WERI-Rb-1 (cell line): ENCODE results near the gene MAN2A1.

Experiments
- DNase-seq: peaks from one replicate; pipeline ENCODE4 v3.0.0-alpha.2; 2020
- H3K27ac ChIP-seq: fragments of 250-450 bp; sonication (Bioruptor Pico); 2 replicates; pipeline ENCODE4 v1.5.1; 2020; ENCODE audit warnings: mild to moderate bottlenecking, moderate library complexity
- H3K27me3 ChIP-seq: fragments of 250-450 bp; sonication (Bioruptor Pico); 2 replicates; pipeline ENCODE4 v1.5.1; 2021; ENCODE audit warnings: mild to moderate bottlenecking, low read depth, moderate library complexity; ENCODE audit not compliant: insufficient read depth, severe bottlenecking
- H3K36me3 ChIP-seq: fragments of 250-450 bp; sonication (Bioruptor Pico); 2 replicates; pipeline ENCODE4 v1.5.1; 2020; ENCODE audit warnings: mild to moderate bottlenecking, moderate library complexity
- H3K4me3 ChIP-seq: 2 replicates; pipeline ENCODE4 v1.5.1; 2011; ENCODE audit warnings: low read depth, mild to moderate bottlenecking, control low read depth, low read length
- H3K9me3 ChIP-seq: fragments of 250-450 bp; sonication (Bioruptor Pico); 2 replicates; pipeline ENCODE4 v1.5.1; 2021; ENCODE audit warnings: mild to moderate bottlenecking, moderate library complexity; ENCODE audit not compliant: severe bottlenecking
- CTCF ChIP-seq: IDR thresholded peaks from 2 replicates; pipeline ENCODE4 v1.5.1; 2011; ENCODE audit warnings: low read depth, mild to moderate bottlenecking, control low read depth, inconsistent platforms, low read length

The MAN2A1 gene

GRCh38 chr5:109740966-109741365 is 51.2 kb downstream of the MAN2A1 start:
- Histone ChIP-seq H3K36me3 (no peaks in the 10 kb centered on the region), H3K4me3 (no peak overlapping the region), H3K27ac (peak overlapping the region; percentile 83), H3K9me3 (no peaks in the 10 kb centered on the region), H3K27me3 (no peaks in the 10 kb centered on the region)
- no peak for DNase-seq
- no peak for TF ChIP-seq CTCF

GRCh38 chr5:109741390-109741789 is 51.7 kb downstream of the MAN2A1 start:
- Histone ChIP-seq H3K9me3 (no peaks in the 10 kb centered on the region), H3K4me3 (no peak overlapping the region), H3K27me3 (no peaks in the 10 kb centered on the region), H3K36me3 (no peaks in the 10 kb centered on the region), H3K27ac (no peak overlapping the region)
- TF ChIP-seq CTCF: no peak
- DNase-seq: no peak

- DNase-seq: no peak
- no peak for TF ChIP-seq CTCF
- no peaks in the 10 kb centered on the region for H3K9me3 ChIP-seq
- no peak overlapping the region for H3K27ac ChIP-seq
- no peak overlapping the region for H3K4me3 ChIP-seq
- H3K36me3 ChIP-seq: no peaks in the 10 kb centered on the region
- no peaks in the 10 kb centered on the region for H3K27me3 ChIP-seq
Observed at GRCh38 chr5:109743041-109743531, 53.4 kb downstream of the MAN2A1 start.

- no peak for DNase-seq
- Histone ChIP-seq H3K4me3 (no peak overlapping the region), H3K27ac (no peak overlapping the region), H3K9me3 (no peaks in the 10 kb centered on the region), H3K36me3 (no peaks in the 10 kb centered on the region), H3K27me3 (no peaks in the 10 kb centered on the region)
- no peak for TF ChIP-seq CTCF
Observed at GRCh38 chr5:109743770-109744212, 54.1 kb downstream of the MAN2A1 start.

GRCh38 chr5:109744261-109744660 is 54.5 kb downstream of the MAN2A1 start:
- H3K9me3 ChIP-seq: no peaks in the 10 kb centered on the region
- H3K4me3 ChIP-seq: no peak overlapping the region
- no peak overlapping the region for H3K27ac ChIP-seq
- TF ChIP-seq CTCF: no peak
- H3K36me3 ChIP-seq: no peaks in the 10 kb centered on the region
- H3K27me3 ChIP-seq: no peaks in the 10 kb centered on the region
- DNase-seq: no peak

- H3K36me3 ChIP-seq: no peaks in the 10 kb centered on the region
- H3K27ac ChIP-seq: no peak overlapping the region
- no peak for TF ChIP-seq CTCF
- DNase-seq: no peak
- H3K9me3 ChIP-seq: no peaks in the 10 kb centered on the region
- no peak overlapping the region for H3K4me3 ChIP-seq
- H3K27me3 ChIP-seq: no peaks in the 10 kb centered on the region
Observed at GRCh38 chr5:109748546-109748945, 58.8 kb downstream of the MAN2A1 start.
